Neuronal stem cell (in vitro differentiated cells): ENCODE results near the gene SPZ1.

ENCODE experiments used
- DNase-seq: peaks from one replicate; pipeline ENCODE4 v3.0.0-alpha.2; 2013; ENCODE audit warnings: low spot score
- H2AFZ ChIP-seq: one replicate; pipeline ENCODE4 v1.6.1; 2013; ENCODE audit warnings: mild to moderate bottlenecking, low read length, inconsistent platforms
- H2AK5ac ChIP-seq: 2 replicates; pipeline ENCODE4 v1.6.1; 2013; ENCODE audit warnings: low read depth, mild to moderate bottlenecking, inconsistent platforms, low read length, moderate library complexity, mixed read lengths
- H2BK120ac ChIP-seq: 2 replicates; pipeline ENCODE4 v1.6.1; 2013; ENCODE audit warnings: low read depth, mild to moderate bottlenecking, inconsistent platforms, low read length, moderate library complexity, mixed read lengths
- H2BK12ac ChIP-seq: one replicate; pipeline ENCODE4 v1.6.1; 2013; ENCODE audit warnings: low read length, inconsistent platforms
- H2BK15ac ChIP-seq: 2 replicates; pipeline ENCODE4 v1.6.1; 2013; ENCODE audit warnings: mild to moderate bottlenecking, low read length, inconsistent platforms, mixed read lengths
- H2BK5ac ChIP-seq: one replicate; pipeline ENCODE4 v1.6.1; 2013; ENCODE audit warnings: inconsistent platforms, mild to moderate bottlenecking, low read length, moderate library complexity
- H3K14ac ChIP-seq: one replicate; pipeline ENCODE4 v1.6.1; 2013; ENCODE audit warnings: low read length, inconsistent platforms
- H3K18ac ChIP-seq: 2 replicates; pipeline ENCODE4 v1.6.1; 2013; ENCODE audit warnings: low read length, inconsistent platforms
- H3K23ac ChIP-seq: 2 replicates; pipeline ENCODE4 v1.6.1; 2013; ENCODE audit warnings: low read depth, mild to moderate bottlenecking, mixed read lengths, low read length, inconsistent platforms; ENCODE audit not compliant: poor library complexity
- H3K27ac ChIP-seq: replicated peaks from 3 replicates; pipeline ENCODE4 v1.5.1; 2013; ENCODE audit warnings: low read length, inconsistent platforms
- H3K27me3 ChIP-seq, 3 experiments: 2 replicates each; pipeline ENCODE4 v1.6.1; 2013; ENCODE audit warnings: low read length in 3 of 3, mild to moderate bottlenecking in 2 of 3, inconsistent platforms in 1 of 3, low read depth in 1 of 3, mixed read lengths in 1 of 3, moderate library complexity in 1 of 3; ENCODE audit not compliant: control insufficient read depth in 3 of 3, insufficient read depth in 3 of 3
- H3K36me3 ChIP-seq, 2 donors: replicated peaks in 1 of 2; 2 replicates each; pipeline ENCODE4 v1.6.1; 2013; ENCODE audit warnings: low read length in 2 of 2; ENCODE audit not compliant: control insufficient read depth in 2 of 2, insufficient read depth in 2 of 2
- H3K4ac ChIP-seq: 2 replicates; pipeline ENCODE4 v1.6.1; 2013; ENCODE audit warnings: inconsistent platforms, mild to moderate bottlenecking, low read length, moderate library complexity
- H3K4me1 ChIP-seq, 2 donors: 1 replicate in 1 of 2; 2 replicates in 1 of 2; pipeline ENCODE4 v1.6.1; 2013; ENCODE audit warnings: low read length in 2 of 2, low read depth in 1 of 2; ENCODE audit not compliant: control insufficient read depth in 2 of 2, insufficient read depth in 1 of 2
- H3K4me2 ChIP-seq: one replicate; pipeline ENCODE4 v1.6.1; 2013; ENCODE audit warnings: mild to moderate bottlenecking, low read length, inconsistent platforms; ENCODE audit not compliant: insufficient read depth, poor library complexity, severe bottlenecking
- H3K4me3 ChIP-seq, 2 donors: 2 replicates each; pipeline ENCODE4 v1.5.1; 2013; ENCODE audit warnings: low read length in 2 of 2, mild to moderate bottlenecking in 2 of 2, inconsistent platforms in 1 of 2, moderate library complexity in 1 of 2
- H3K79me1 ChIP-seq: one replicate; pipeline ENCODE4 v1.6.1; 2013; ENCODE audit warnings: low read depth, mild to moderate bottlenecking, inconsistent platforms, low read length, moderate library complexity
- H3K9ac ChIP-seq: one replicate; pipeline ENCODE4 v1.6.1; 2013; ENCODE audit warnings: mild to moderate bottlenecking, low read depth, low read length, inconsistent platforms; ENCODE audit not compliant: poor library complexity
- H3K9me3 ChIP-seq, 2 donors: replicated peaks in 1 of 2; 2 replicates each; pipeline versions ENCODE3 to v1.6.1; 2013; ENCODE audit warnings: low read length in 2 of 2, mild to moderate bottlenecking in 2 of 2, inconsistent platforms in 1 of 2, low read depth in 1 of 2, mixed read lengths in 1 of 2, moderate library complexity in 1 of 2; ENCODE audit not compliant: control insufficient read depth in 2 of 2, insufficient read depth in 1 of 2
- H4K8ac ChIP-seq: one replicate; pipeline ENCODE4 v1.6.1; 2013; ENCODE audit warnings: low read depth, mild to moderate bottlenecking, inconsistent platforms, low read length, moderate library complexity
- H4K91ac ChIP-seq: one replicate; pipeline ENCODE4 v1.6.1; 2013; ENCODE audit warnings: low read length, low read depth, mild to moderate bottlenecking, inconsistent platforms; ENCODE audit not compliant: poor library complexity
- WGBS, 2 donors: extraction: QIAGEN DNeasy Blood & Tissue Kit; methylation state at CpG; one replicate each; pipeline ENCODE4 v1.1.7; 2013; ENCODE audit warnings: missing lambda C conversion rate in 2 of 2, mixed read lengths in 1 of 2; ENCODE audit not compliant: insufficient read length in 2 of 2, insufficient replicate concordance in 1 of 2; ENCODE audit errors: extremely low coverage in 2 of 2; 5-methylcytosine and 5-hydroxymethylcytosine counted together

The SPZ1 gene

GRCh38 chr5:80318212-80318611, 1.6 kb upstream of the SPZ1 start:
- Histone ChIP-seq H2BK5ac (no peak overlapping the region), H4K8ac (no peak overlapping the region), H3K27ac (no peak overlapping the region), H3K27me3 (no peaks in the 10 kb centered on the region), H3K9ac (no peak overlapping the region), H3K4me2 (no peak overlapping the region), H2BK120ac (no peak overlapping the region), H2BK15ac (no peak overlapping the region), H3K79me1 (no peaks in the 10 kb centered on the region), H3K4me3 (no peak overlapping the region), H3K4me1 (no peaks in the 10 kb centered on the region), H3K36me3 (no peaks in the 10 kb centered on the region), H3K18ac (no peak overlapping the region), H2AFZ (no peak overlapping the region), H2BK12ac (no peak overlapping the region), H3K23ac (no peak overlapping the region), H2AK5ac (no peak overlapping the region), H4K91ac (no peak overlapping the region), H3K4ac (no peak overlapping the region), H3K14ac (no peak overlapping the region), H3K9me3 (peaks cover 0 to 5% of the 10 kb centered on the region in 2 donors)
- WGBS, 2 donors = no CpG with 5 or more reads among the region's 1 CpG
- no peak for DNase-seq

GRCh38 chr5:80324912-80325311, 5.1 kb downstream of the SPZ1 start:
- Histone ChIP-seq H3K27me3 (no peaks in the 10 kb centered on the region), H4K8ac (no peak overlapping the region), H3K4me3 (no peak overlapping the region), H2BK120ac (no peak overlapping the region), H3K23ac (no peak overlapping the region), H3K4me1 (peaks cover 0 to 2% of the 10 kb centered on the region in 2 donors), H3K27ac (no peak overlapping the region), H3K79me1 (no peaks in the 10 kb centered on the region), H2BK12ac (no peak overlapping the region), H3K4me2 (no peak overlapping the region), H4K91ac (no peak overlapping the region), H3K4ac (no peak overlapping the region), H3K14ac (no peak overlapping the region), H2BK5ac (no peak overlapping the region), H3K18ac (no peak overlapping the region), H3K36me3 (no peaks in the 10 kb centered on the region), H2AK5ac (no peak overlapping the region), H2AFZ (no peak overlapping the region), H2BK15ac (no peak overlapping the region), H3K9ac (no peak overlapping the region), H3K9me3 (peaks cover 0 to 5% of the 10 kb centered on the region in 2 donors)
- no CpG with 5 or more reads among the region's 1 CpG for WGBS, 2 donors
- no peak for DNase-seq

- no peaks in the 10 kb centered on the region for H3K79me1 ChIP-seq
- no peak overlapping the region for H3K23ac ChIP-seq
- H3K36me3 ChIP-seq = no peaks in the 10 kb centered on the region
- no peak overlapping the region for H4K8ac ChIP-seq
- no peak overlapping the region for H3K27ac ChIP-seq
- no peak overlapping the region for H2BK5ac ChIP-seq
- no peak for DNase-seq
- H3K4me2 ChIP-seq = no peak overlapping the region
- H3K14ac ChIP-seq = no peak overlapping the region
- no peak overlapping the region for H3K18ac ChIP-seq
- no peak overlapping the region for H4K91ac ChIP-seq
- H3K4me1 ChIP-seq = peaks cover 0 to 2% of the 10 kb centered on the region in 2 donors
- H3K4me3 ChIP-seq = no peak overlapping the region
- no peaks in the 10 kb centered on the region for H3K27me3 ChIP-seq
- H2AFZ ChIP-seq = peak overlapping the region; percentile 4
- no peak overlapping the region for H2BK15ac ChIP-seq
- no peak overlapping the region for H3K4ac ChIP-seq
- no peak overlapping the region for H2AK5ac ChIP-seq
- no peak overlapping the region for H2BK12ac ChIP-seq
- no peak overlapping the region for H3K9ac ChIP-seq
- no peak overlapping the region for H2BK120ac ChIP-seq
- no peaks in the 10 kb centered on the region for H3K9me3 ChIP-seq
- no CpG with 5 or more reads among the region's 1 CpG for WGBS, 2 donors
Measured at GRCh38 chr5:80326468-80326867, 6.7 kb downstream of the SPZ1 start.

GRCh38 chr5:80337379-80337778, 17.6 kb downstream of the SPZ1 start:
- Histone ChIP-seq H3K23ac (no peak overlapping the region), H3K27ac (no peak overlapping the region), H3K18ac (no peak overlapping the region), H2BK5ac (no peak overlapping the region), H2BK15ac (no peak overlapping the region), H4K8ac (no peak overlapping the region), H3K36me3 (no peaks in the 10 kb centered on the region), H2BK120ac (no peak overlapping the region), H2AFZ (no peak overlapping the region), H3K4me3 (no peak overlapping the region), H4K91ac (no peak overlapping the region), H3K9ac (no peak overlapping the region), H2AK5ac (no peak overlapping the region), H3K4ac (no peak overlapping the region), H3K9me3 (no peaks in the 10 kb centered on the region), H3K4me1 (no peaks in the 10 kb centered on the region), H2BK12ac (no peak overlapping the region), H3K14ac (no peak overlapping the region), H3K4me2 (no peak overlapping the region), H3K27me3 (peaks cover 0 to 4% (median 0%) of the 10 kb centered on the region in 3 experiments), H3K79me1 (peaks cover 2% of the 10 kb centered on the region)
- WGBS, 2 donors = no CpG with 5 or more reads among the region's 7 CpGs
- no peak for DNase-seq
